ENCODE data around the gene FPR3. TPM values are rescaled to one million over a fixed set of nuclear protein-coding genes. Genes with fewer than 3 reads are reported as not detected.

The FPR3 gene
- total RNA-seq, 1 experiment from 2014 or later = not detected

DNA sequence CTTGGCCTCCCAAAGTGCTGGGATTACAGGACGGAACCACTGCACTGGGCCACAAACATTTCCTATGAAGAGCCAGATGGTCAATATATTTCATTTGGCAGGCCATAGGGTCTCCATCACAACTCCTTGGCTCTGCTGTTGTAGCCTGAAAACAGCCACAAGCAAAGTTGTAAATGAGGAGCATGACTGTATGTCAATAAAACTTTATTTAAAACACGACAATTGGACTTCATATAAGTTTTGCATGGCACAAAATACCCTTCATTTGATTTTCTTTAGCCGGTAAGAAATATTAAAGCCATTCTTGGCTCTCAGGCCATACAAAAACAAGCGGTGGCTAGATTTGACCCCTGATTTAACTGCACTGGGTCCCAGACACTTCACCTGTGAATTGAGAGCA lies 40.2 kb upstream of the FPR3 start:
- Mint-ChIP-seq H3K36me3 (ENCODE audit: insufficient read depth, unreplicated experiment) (no peaks in the 10 kb centered on the region), H3K9me3 (ENCODE audit: unreplicated experiment) (peaks cover 37% of the 10 kb centered on the region), H3K4me1 (ENCODE audit: low read depth, unreplicated experiment) (no peaks in the 10 kb centered on the region), H3K27ac (ENCODE audit: unreplicated experiment) (no peak overlapping the region), H3K27me3 (ENCODE audit: insufficient read depth, unreplicated experiment) (peaks cover 3% of the 10 kb centered on the region), H3K4me3 (ENCODE audit: unreplicated experiment) (no peak overlapping the region)
- Histone ChIP-seq H3K4me1 (no peaks in the 10 kb centered on the region), H3K36me3 (ENCODE audit: control insufficient read depth, insufficient read depth, low read length) (no peaks in the 10 kb centered on the region), H3K9me3 (no peaks in the 10 kb centered on the region), H3K4me3 (ENCODE audit: low read depth, low read length) (no peak overlapping the region), H3K27me3 (replicated peaks; ENCODE audit: control insufficient read depth, insufficient read depth, low read length) (no peaks in the 10 kb centered on the region)
- BruUV-seq (replicated peaks) = no TSS peak
- TF ChIP-seq, protein P1, sequence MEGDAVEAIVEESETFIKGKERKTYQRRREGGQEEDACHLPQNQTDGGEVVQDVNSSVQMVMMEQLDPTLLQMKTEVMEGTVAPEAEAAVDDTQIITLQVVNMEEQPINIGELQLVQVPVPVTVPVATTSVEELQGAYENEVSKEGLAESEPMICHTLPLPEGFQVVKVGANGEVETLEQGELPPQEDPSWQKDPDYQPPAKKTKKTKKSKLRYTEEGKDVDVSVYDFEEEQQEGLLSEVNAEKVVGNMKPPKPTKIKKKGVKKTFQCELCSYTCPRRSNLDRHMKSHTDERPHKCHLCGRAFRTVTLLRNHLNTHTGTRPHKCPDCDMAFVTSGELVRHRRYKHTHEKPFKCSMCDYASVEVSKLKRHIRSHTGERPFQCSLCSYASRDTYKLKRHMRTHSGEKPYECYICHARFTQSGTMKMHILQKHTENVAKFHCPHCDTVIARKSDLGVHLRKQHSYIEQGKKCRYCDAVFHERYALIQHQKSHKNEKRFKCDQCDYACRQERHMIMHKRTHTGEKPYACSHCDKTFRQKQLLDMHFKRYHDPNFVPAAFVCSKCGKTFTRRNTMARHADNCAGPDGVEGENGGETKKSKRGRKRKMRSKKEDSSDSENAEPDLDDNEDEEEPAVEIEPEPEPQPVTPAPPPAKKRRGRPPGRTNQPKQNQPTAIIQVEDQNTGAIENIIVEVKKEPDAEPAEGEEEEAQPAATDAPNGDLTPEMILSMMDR (IDR thresholded peaks at IDR 0.05; ENCODE audit: insufficient read depth in 1 of 2, low read depth in 1 of 2, low read length in 1 of 2, severe bottlenecking in 1 of 2, unreplicated experiment in 1 of 2) = no peak
- DNase-seq = no peak
- ChIA-PET CTCF (no interaction called here), POLR2A (no interaction called here)
- intact Hi-C loops (cut with micrococcal nuclease; ENCODE audit: unreplicated experiment) = no loop called here

DNA sequence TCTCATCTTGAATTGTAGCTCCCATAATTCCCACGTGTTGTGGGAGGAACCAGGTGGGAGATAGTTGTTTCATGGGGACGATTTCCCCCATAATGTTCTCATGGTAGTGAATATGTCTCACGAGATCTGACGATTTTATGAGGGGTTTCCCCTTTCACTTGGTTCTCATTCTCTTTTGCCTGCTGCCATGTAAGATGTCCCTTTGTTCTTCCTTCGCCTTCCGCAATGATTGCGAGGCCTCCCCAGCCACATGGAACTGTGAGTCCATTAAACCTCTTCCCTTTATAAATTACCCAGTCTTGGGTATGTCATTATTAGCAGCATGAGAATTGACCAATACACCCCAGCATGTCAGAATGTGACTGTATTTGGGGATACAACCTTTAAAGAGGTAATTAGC lies 39.4 kb upstream of the FPR3 start:
- H3K27ac Mint-ChIP-seq (ENCODE audit: unreplicated experiment) = no peak overlapping the region
- CTCF ChIA-PET = no interaction called here
- no peaks in the 10 kb centered on the region for H3K4me1 ChIP-seq
- no peaks in the 10 kb centered on the region for H3K9me3 ChIP-seq
- H3K27me3 Mint-ChIP-seq (ENCODE audit: insufficient read depth, unreplicated experiment) = peaks cover 3% of the 10 kb centered on the region
- H3K4me3 Mint-ChIP-seq (ENCODE audit: unreplicated experiment) = no peak overlapping the region
- H3K36me3 ChIP-seq (ENCODE audit: control insufficient read depth, insufficient read depth, low read length) = no peaks in the 10 kb centered on the region
- H3K27me3 ChIP-seq (replicated peaks; ENCODE audit: control insufficient read depth, insufficient read depth, low read length) = no peaks in the 10 kb centered on the region
- H3K4me3 ChIP-seq (ENCODE audit: low read depth, low read length) = no peak overlapping the region
- no peaks in the 10 kb centered on the region for H3K4me1 Mint-ChIP-seq (ENCODE audit: low read depth, unreplicated experiment)
- intact Hi-C loops (cut with micrococcal nuclease; ENCODE audit: unreplicated experiment) = no loop called here
- peaks cover 40% of the 10 kb centered on the region for H3K9me3 Mint-ChIP-seq (ENCODE audit: unreplicated experiment)
- H3K36me3 Mint-ChIP-seq (ENCODE audit: insufficient read depth, unreplicated experiment) = no peaks in the 10 kb centered on the region
- TF ChIP-seq, protein P1 (IDR thresholded peaks at IDR 0.05; ENCODE audit: insufficient read depth in 1 of 2, low read depth in 1 of 2, low read length in 1 of 2, severe bottlenecking in 1 of 2, unreplicated experiment in 1 of 2) = no peak
- POLR2A ChIA-PET = no interaction called here
- no peak for DNase-seq
- BruUV-seq (replicated peaks) = no TSS peak

DNA sequence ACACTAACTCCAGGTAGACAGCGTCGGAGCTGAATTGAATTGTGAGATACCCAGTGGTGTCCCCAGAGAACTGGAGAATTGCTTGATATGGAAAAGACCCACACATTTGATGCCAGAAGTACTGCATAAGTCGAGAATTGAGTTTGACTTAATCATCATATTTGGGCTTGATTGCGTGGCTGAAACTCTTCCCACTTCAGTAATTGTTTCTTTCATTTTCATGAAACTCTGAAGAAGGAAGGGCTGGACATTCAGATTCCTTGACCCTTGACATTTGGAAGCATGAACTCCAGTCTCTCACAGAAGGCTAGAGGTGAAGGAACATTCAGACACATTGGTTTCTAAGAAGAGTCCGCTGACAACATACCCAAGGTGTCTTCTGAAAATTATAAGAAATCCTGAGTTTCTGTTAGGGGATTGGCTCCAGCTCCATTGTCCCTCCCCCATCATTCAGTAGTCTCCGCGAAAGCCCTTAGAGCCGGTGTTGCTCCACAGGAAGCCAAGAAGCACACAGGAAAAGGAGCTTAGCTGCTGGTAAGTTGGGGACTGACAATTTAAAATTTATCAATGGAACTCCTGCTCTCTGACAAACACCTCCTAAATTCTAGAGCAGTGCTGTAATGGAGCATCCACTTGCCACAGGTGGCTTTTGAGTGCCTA lies 34.1 kb upstream of the FPR3 start, which contains the start of gene FPR2:
Gene FPR2 (plus strand): TSS at position 484 of the 660 bp plus-strand sequence. CDS start 7,479 bp downstream, outside the sequence.
- ChIA-PET POLR2A (no interaction called here), CTCF (interaction anchor here (0.5 kb wide), 1 partner anchor 57 kb away, joined by 7 read pairs; no protein-coding TSS in a partner anchor)
- Mint-ChIP-seq H3K27ac (ENCODE audit: unreplicated experiment) (no peak within 1 kb of the TSS), H3K9me3 (ENCODE audit: unreplicated experiment) (peaks cover 34% of the 10 kb centered on the region), H3K4me1 (ENCODE audit: low read depth, unreplicated experiment) (no peaks in the 10 kb centered on the region), H3K27me3 (ENCODE audit: insufficient read depth, unreplicated experiment) (peaks cover 6% of the 10 kb centered on the region), H3K4me3 (ENCODE audit: unreplicated experiment) (no peak within 1 kb of the TSS), H3K36me3 (ENCODE audit: insufficient read depth, unreplicated experiment) (peaks cover 6% of the 10 kb centered on the region)
- no peak within 1 kb of the TSS for H3K4me3 ChIP-seq (ENCODE audit: low read depth, low read length)
- no peaks in the 10 kb centered on the region for H3K4me1 ChIP-seq
- no peaks in the 10 kb centered on the region for H3K27me3 ChIP-seq (replicated peaks; ENCODE audit: control insufficient read depth, insufficient read depth, low read length)
- no peak for DNase-seq
- peaks cover 4% of the 10 kb centered on the region; the same call in 1 of the 2 replicates for H3K9me3 ChIP-seq
- TF ChIP-seq, protein P1 (IDR thresholded peaks at IDR 0.05; ENCODE audit: insufficient read depth in 1 of 2, low read depth in 1 of 2, low read length in 1 of 2, severe bottlenecking in 1 of 2, unreplicated experiment in 1 of 2) = no peak
- intact Hi-C loops (cut with micrococcal nuclease; ENCODE audit: unreplicated experiment) = no loop called here
- no TSS peak for BruUV-seq (replicated peaks)
- no peaks in the 10 kb centered on the region for H3K36me3 ChIP-seq (ENCODE audit: control insufficient read depth, insufficient read depth, low read length)
